H9 (cell line): ENCODE measurements around the gene NECTIN1. TPM values are rescaled to one million over a fixed set of nuclear protein-coding genes. Genes with fewer than 3 reads are reported as not detected.

ENCODE experiments used
- DNase-seq: peaks from one replicate; pipeline ENCODE4 v3.0.0-alpha.2; 2017
- H2AFZ ChIP-seq: one replicate; pipeline ENCODE4 v1.6.1; 2013; ENCODE audit warnings: mild to moderate bottlenecking, low read length, control low read depth, moderate library complexity
- H2AK5ac ChIP-seq: 2 replicates; pipeline ENCODE4 v1.6.1; 2013; ENCODE audit warnings: low read length, control low read depth, mixed read lengths; ENCODE audit not compliant: insufficient read length
- H2BK120ac ChIP-seq: one replicate; pipeline ENCODE4 v1.6.1; 2013; ENCODE audit warnings: low read depth, mild to moderate bottlenecking, low read length, control low read depth, inconsistent platforms; ENCODE audit not compliant: poor library complexity, severe bottlenecking
- H2BK12ac ChIP-seq: 2 replicates; pipeline ENCODE4 v1.6.1; 2013; ENCODE audit warnings: low read length, control low read depth, mixed read lengths, low read depth; ENCODE audit not compliant: insufficient read length
- H2BK15ac ChIP-seq: 2 replicates; pipeline ENCODE4 v1.6.1; 2013; ENCODE audit warnings: low read depth, low read length, control low read depth
- H2BK20ac ChIP-seq: one replicate; pipeline ENCODE4 v1.6.1; 2013; ENCODE audit warnings: low read depth, mild to moderate bottlenecking, low read length, control low read depth, inconsistent platforms; ENCODE audit not compliant: poor library complexity, severe bottlenecking
- H2BK5ac ChIP-seq: 2 replicates; pipeline ENCODE4 v1.6.1; 2013; ENCODE audit warnings: low read length, control low read depth, mixed read lengths; ENCODE audit not compliant: insufficient read length
- H3K14ac ChIP-seq: 2 replicates; pipeline ENCODE4 v1.6.1; 2013; ENCODE audit warnings: low read length, control low read depth; ENCODE audit not compliant: insufficient read depth
- H3K18ac ChIP-seq: 2 replicates; pipeline ENCODE4 v1.6.1; 2013; ENCODE audit warnings: low read depth, mild to moderate bottlenecking, mixed read lengths, low read length, control low read depth; ENCODE audit not compliant: insufficient read length
- H3K23ac ChIP-seq: 2 replicates; pipeline ENCODE4 v1.6.1; 2013; ENCODE audit warnings: low read length, control low read depth, mixed read lengths, low read depth; ENCODE audit not compliant: insufficient read length
- H3K23me2 ChIP-seq: 2 replicates; pipeline ENCODE4 v1.6.1; 2013; ENCODE audit warnings: low read depth, mild to moderate bottlenecking, mixed read lengths, low read length, control low read depth; ENCODE audit not compliant: insufficient read length, poor library complexity, severe bottlenecking
- H3K27ac ChIP-seq: 2 replicates; pipeline ENCODE4 v1.5.1; 2013; ENCODE audit warnings: low read length, control low read depth, mixed read lengths, low read depth; ENCODE audit not compliant: insufficient read length
- H3K27me3 ChIP-seq: 2 replicates; pipeline ENCODE4 v1.6.1; 2013; ENCODE audit warnings: low read length, control low read depth, inconsistent platforms; ENCODE audit not compliant: insufficient read depth
- H3K4ac ChIP-seq: 2 replicates; pipeline ENCODE4 v1.6.1; 2013; ENCODE audit warnings: low read depth, mild to moderate bottlenecking, control low read depth, inconsistent platforms, low read length, moderate library complexity
- H3K4me1 ChIP-seq: 2 replicates; pipeline ENCODE4 v1.6.1; 2013; ENCODE audit warnings: low read length, control low read depth, inconsistent platforms; ENCODE audit not compliant: insufficient read depth
- H3K4me2 ChIP-seq: 2 replicates; pipeline ENCODE4 v1.6.1; 2013; ENCODE audit warnings: low read length, control low read depth, mixed read lengths; ENCODE audit not compliant: insufficient read length, insufficient read depth
- H3K56ac ChIP-seq: 2 replicates; pipeline ENCODE4 v1.6.1; 2013; ENCODE audit warnings: low read depth, mild to moderate bottlenecking, mixed read lengths, low read length, control low read depth; ENCODE audit not compliant: insufficient read length
- H3K79me1 ChIP-seq: 2 replicates; pipeline ENCODE4 v1.6.1; 2013; ENCODE audit warnings: low read depth, mild to moderate bottlenecking, moderate library complexity, low read length, control low read depth, inconsistent platforms; ENCODE audit not compliant: insufficient read depth, poor library complexity, severe bottlenecking
- H3K79me2 ChIP-seq: 2 replicates; pipeline ENCODE4 v1.6.1; 2013; ENCODE audit warnings: low read length, control low read depth, inconsistent platforms; ENCODE audit not compliant: insufficient read depth
- H3K9ac ChIP-seq: 2 replicates; pipeline ENCODE4 v1.6.1; 2013; ENCODE audit warnings: low read length, control low read depth, mixed read lengths; ENCODE audit not compliant: insufficient read length; ENCODE audit errors: extremely low read depth
- H3K9me3 ChIP-seq: one replicate; pipeline ENCODE4 v1.6.1; 2013; ENCODE audit warnings: low read depth, low read length, inconsistent platforms; ENCODE audit not compliant: control insufficient read depth
- H3T11ph ChIP-seq: one replicate; pipeline ENCODE4 v1.6.1; 2013; ENCODE audit warnings: mild to moderate bottlenecking, low read length, control low read depth, inconsistent platforms
- H4K20me1 ChIP-seq: one replicate; pipeline ENCODE4 v1.6.1; 2013; ENCODE audit not compliant: control insufficient read depth, insufficient read length, insufficient read depth
- H4K5ac ChIP-seq: 2 replicates; pipeline ENCODE4 v1.6.1; 2013; ENCODE audit warnings: low read depth, mild to moderate bottlenecking, mixed read lengths, low read length, control low read depth; ENCODE audit not compliant: insufficient read length
- H4K8ac ChIP-seq: replicated peaks from 2 replicates; pipeline ENCODE4 v1.6.1; 2013; ENCODE audit warnings: low read length, control low read depth, mixed read lengths, low read depth; ENCODE audit not compliant: insufficient read length
- H4K91ac ChIP-seq: 2 replicates; pipeline ENCODE4 v1.6.1; 2013; ENCODE audit warnings: low read depth, mild to moderate bottlenecking, moderate library complexity, mixed read lengths, low read length, control low read depth; ENCODE audit not compliant: insufficient read length
- H3K27ac Mint-ChIP-seq, 3 experiments: 2 replicates in 2 of 3; 3 replicates in 1 of 3; pipeline ENCODE4 v1.8.0; 2020 to 2021; ENCODE audit warnings: mixed read lengths in 3 of 3, mild to moderate bottlenecking in 1 of 3, moderate library complexity in 1 of 3
- H3K27me3 Mint-ChIP-seq: 2 replicates; pipeline ENCODE4 v1.8.0; 2021; ENCODE audit warnings: low read depth, mild to moderate bottlenecking, moderate library complexity, mixed read lengths
- H3K36me3 Mint-ChIP-seq, 3 experiments: 2 replicates in 2 of 3; 3 replicates in 1 of 3; pipeline ENCODE4 v1.8.0; 2020 to 2021; ENCODE audit warnings: low read depth in 3 of 3, mixed read lengths in 3 of 3; ENCODE audit not compliant: insufficient read depth in 1 of 3
- H3K4me1 Mint-ChIP-seq, 2 experiments: 2 replicates each; pipeline ENCODE4 v1.8.0; 2020; ENCODE audit warnings: mixed read lengths in 2 of 2
- H3K4me3 Mint-ChIP-seq, 2 experiments: 2 replicates in 1 of 2; 3 replicates in 1 of 2; pipeline ENCODE4 v1.8.0; 2020 to 2021; ENCODE audit warnings: mild to moderate bottlenecking in 2 of 2, mixed read lengths in 2 of 2, moderate library complexity in 1 of 2
- H3K9me3 Mint-ChIP-seq, 2 experiments: 2 replicates in 1 of 2; 3 replicates in 1 of 2; pipeline ENCODE4 v1.8.0; 2020; ENCODE audit warnings: mild to moderate bottlenecking in 2 of 2, mixed read lengths in 2 of 2, moderate library complexity in 1 of 2
- WGBS: extraction: QIAGEN DNeasy Blood & Tissue Kit; methylation state at CpG from one replicate; pipeline ENCODE4 v1.1.7; 2013; ENCODE audit warnings: missing lambda C conversion rate, low lambda C conversion rate, mixed read lengths; ENCODE audit not compliant: insufficient read length; ENCODE audit errors: extremely low coverage; 5-methylcytosine and 5-hydroxymethylcytosine counted together
- total RNA-seq: library from RNA; stranded (reverse); gene quantifications from 2 replicates; pipeline ENCODE4 v1.2.1, GENCODE V29; 2021
- TF ChIP-seq, protein P1 (sequence below): fragments of 200-600 bp; sonication (generic); conservative IDR thresholded peaks from 3 replicates; pipeline ENCODE4 v1.8.0; 2021; ENCODE audit warnings: antibody characterized with exemption, mild to moderate bottlenecking

The NECTIN1 gene
- total RNA-seq, 1 experiment from 2014 or later, result 113 TPM

DNA sequence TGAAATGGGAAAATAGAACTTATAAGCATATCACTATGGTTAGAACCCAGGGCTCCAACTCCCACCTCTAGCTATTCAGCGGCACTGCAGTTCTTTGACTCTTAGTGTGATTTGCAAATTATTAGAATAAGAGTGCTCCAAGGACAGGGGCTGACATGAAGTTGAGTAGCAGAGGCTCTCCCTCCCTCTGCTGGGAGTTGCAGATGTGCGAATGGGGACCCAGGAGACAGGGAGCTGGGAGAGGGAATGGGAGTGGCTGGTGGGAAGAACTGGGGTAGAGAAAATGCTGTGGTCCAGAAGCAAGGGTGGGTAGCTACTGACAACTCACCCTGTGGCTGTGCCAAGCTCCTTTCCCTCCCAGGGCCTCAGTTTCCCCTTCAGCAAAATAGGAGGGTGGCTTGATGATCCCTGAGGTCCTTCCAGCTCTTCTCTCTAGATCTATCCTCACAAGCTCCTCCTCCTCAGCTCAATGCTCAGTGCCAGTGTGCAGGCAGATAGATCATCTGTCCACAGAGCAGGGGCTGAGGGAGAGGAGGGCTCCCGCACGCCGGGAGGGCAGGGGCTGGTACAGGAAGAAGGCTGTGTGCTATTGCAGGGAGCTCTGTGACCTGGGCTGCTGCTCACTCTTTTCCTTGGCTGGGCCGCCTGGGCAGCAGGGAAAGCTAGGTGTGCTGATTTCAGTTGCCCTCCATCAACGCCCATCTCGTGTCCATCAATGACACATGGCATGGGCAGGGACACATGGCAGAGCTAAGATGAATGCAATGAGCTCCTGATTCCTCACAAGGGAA lies 99.0 kb downstream of the NECTIN1 start:
- no peaks in the 10 kb centered on the region for H4K20me1 ChIP-seq
- no peaks in the 10 kb centered on the region; a peak in 1 of 7 replicates for H3K36me3 Mint-ChIP-seq
- no peak overlapping the region for H3K9ac ChIP-seq
- H2AK5ac ChIP-seq, result no peak overlapping the region
- no CpG with 5 or more reads among the region's 8 CpGs for WGBS
- no peak overlapping the region for H2BK5ac ChIP-seq
- no peak overlapping the region for H3K4me3 Mint-ChIP-seq
- H3K79me1 ChIP-seq, result no peaks in the 10 kb centered on the region
- no peak overlapping the region for H2BK120ac ChIP-seq
- H3K9me3 Mint-ChIP-seq, result no peaks in the 10 kb centered on the region
- H3T11ph ChIP-seq, result no peak overlapping the region
- H2BK20ac ChIP-seq, result no peak overlapping the region
- peaks cover 33 to 47% of the 10 kb centered on the region in 2 experiments for H3K4me1 Mint-ChIP-seq
- H3K56ac ChIP-seq, result no peak overlapping the region
- no peaks in the 10 kb centered on the region for H3K23me2 ChIP-seq
- H2BK12ac ChIP-seq, result no peak overlapping the region
- H3K9me3 ChIP-seq, result no peaks in the 10 kb centered on the region
- H3K18ac ChIP-seq, result no peak overlapping the region
- H4K91ac ChIP-seq, result no peak overlapping the region
- H3K27me3 ChIP-seq, result no peaks in the 10 kb centered on the region
- peaks cover 37% of the 10 kb centered on the region for H3K27me3 Mint-ChIP-seq
- no peak overlapping the region for H3K14ac ChIP-seq
- peak overlapping the region in 1 of 3 experiments; percentile 93; a peak in 1 of 7 replicates for H3K27ac Mint-ChIP-seq
- no peak overlapping the region for H2BK15ac ChIP-seq
- H3K23ac ChIP-seq, result no peak overlapping the region
- H4K5ac ChIP-seq, result no peak overlapping the region
- TF ChIP-seq, protein P1, sequence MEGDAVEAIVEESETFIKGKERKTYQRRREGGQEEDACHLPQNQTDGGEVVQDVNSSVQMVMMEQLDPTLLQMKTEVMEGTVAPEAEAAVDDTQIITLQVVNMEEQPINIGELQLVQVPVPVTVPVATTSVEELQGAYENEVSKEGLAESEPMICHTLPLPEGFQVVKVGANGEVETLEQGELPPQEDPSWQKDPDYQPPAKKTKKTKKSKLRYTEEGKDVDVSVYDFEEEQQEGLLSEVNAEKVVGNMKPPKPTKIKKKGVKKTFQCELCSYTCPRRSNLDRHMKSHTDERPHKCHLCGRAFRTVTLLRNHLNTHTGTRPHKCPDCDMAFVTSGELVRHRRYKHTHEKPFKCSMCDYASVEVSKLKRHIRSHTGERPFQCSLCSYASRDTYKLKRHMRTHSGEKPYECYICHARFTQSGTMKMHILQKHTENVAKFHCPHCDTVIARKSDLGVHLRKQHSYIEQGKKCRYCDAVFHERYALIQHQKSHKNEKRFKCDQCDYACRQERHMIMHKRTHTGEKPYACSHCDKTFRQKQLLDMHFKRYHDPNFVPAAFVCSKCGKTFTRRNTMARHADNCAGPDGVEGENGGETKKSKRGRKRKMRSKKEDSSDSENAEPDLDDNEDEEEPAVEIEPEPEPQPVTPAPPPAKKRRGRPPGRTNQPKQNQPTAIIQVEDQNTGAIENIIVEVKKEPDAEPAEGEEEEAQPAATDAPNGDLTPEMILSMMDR, result no peak
- no peak overlapping the region for H4K8ac ChIP-seq
- H3K27ac ChIP-seq, result no peak overlapping the region
- H3K4ac ChIP-seq, result no peak overlapping the region
- H3K79me2 ChIP-seq, result no peaks in the 10 kb centered on the region
- DNase-seq, result no peak
- H3K4me2 ChIP-seq, result no peak overlapping the region
- H3K4me1 ChIP-seq, result no peaks in the 10 kb centered on the region; the same call in 1 of the 2 replicates
- H2AFZ ChIP-seq, result no peak overlapping the region
